Heart right ventricle (tissue), 16 donors: ENCODE measurements around the gene SUN3. TPM values are rescaled to one million over a fixed set of nuclear protein-coding genes. Genes with fewer than 3 reads are reported as not detected.
A peak's percentile ranks its signal among the peaks of the same experiment; 100 is the strongest.

Source experiments
- ATAC-seq, 8 donors: fragments of 200-7000 bp; cut with Tn5 transposase; one replicate each; pipeline ENCODE4 v1.9.1; 2020; ENCODE audit warnings: mild to moderate bottlenecking in 8 of 8, moderate library complexity in 8 of 8, moderate number of reproducible peaks in 1 of 8
- DNase-seq, 2 donors: peaks; one replicate each; pipeline ENCODE4 v3.0.0-alpha.2; 2020
- H3K27ac ChIP-seq, 10 donors: fragments of 200-600 bp; sonication (generic) in 2 of 10; one replicate each; pipeline versions ENCODE4 v1.5.0 to v1.8.0; 2020 to 2022; ENCODE audit warnings: mild to moderate bottlenecking in 3 of 10
- H3K27me3 ChIP-seq, 7 donors: fragments of 200-600 bp; one replicate each; pipeline ENCODE4 v1.8.0; 2021 to 2022; ENCODE audit warnings: mild to moderate bottlenecking in 2 of 7
- H3K36me3 ChIP-seq, 9 donors: fragments of 200-600 bp; sonication (generic) in 1 of 9; one replicate each; pipeline versions ENCODE4 v1.5.0 to v1.8.0; 2020 to 2022; ENCODE audit warnings: mild to moderate bottlenecking in 2 of 9
- H3K4me1 ChIP-seq, 9 donors: fragments of 200-600 bp; sonication (generic) in 1 of 9; one replicate each; pipeline versions ENCODE4 v1.5.0 to v1.8.0; 2020 to 2022; ENCODE audit warnings: mild to moderate bottlenecking in 4 of 9
- H3K4me3 ChIP-seq, 10 donors: fragments of 200-600 bp; sonication (generic) in 2 of 10; one replicate each; pipeline versions ENCODE4 v1.5.0 to v1.8.0; 2020 to 2022; ENCODE audit warnings: mild to moderate bottlenecking in 7 of 10, moderate library complexity in 2 of 10
- H3K9me3 ChIP-seq, 11 donors: fragments of 200-600 bp in 10 of 11; sonication (generic) in 2 of 11; one replicate each; pipeline versions ENCODE4 v1.5.0 to v1.8.0; 2013 to 2022; ENCODE audit warnings: mild to moderate bottlenecking in 2 of 11, control low read depth in 1 of 11, moderate library complexity in 1 of 11
- WGBS, 2 donors: extraction: QIAGEN DNeasy Blood & Tissue Kit; methylation state at CpG; one replicate each; pipeline ENCODE4 v1.1.7; 2013; ENCODE audit warnings: inconsistent platforms in 1 of 2; 5-methylcytosine and 5-hydroxymethylcytosine counted together
- intact Hi-C, 10 donors: fragments of 100-400 bp; cut with DNase I; formaldehyde crosslinking; loops; one replicate each; pipeline versions ENCODE4 v1.11.1 to v1.14.2; 2022
- polyA plus RNA-seq, 2 donors: library from polyadenylated mRNA; stranded (reverse); fragments of 200-250 nt; gene quantifications; one replicate each; pipeline ENCODE4 v1.2.3, GENCODE V29; 2013
- total RNA-seq, 10 donors: library from RNA; stranded (reverse); fragmentation: NEBNext Ultra II Directional in 3 of 10; extraction: Animal tissue kit (Norgen Biotek cat#: 25700) in 3 of 10; gene quantifications; one replicate each; pipeline versions ENCODE4 v1.2.1 to v1.2.4, GENCODE V29; 2021 to 2023
- TF ChIP-seq, protein P1 (sequence below), 9 donors: fragments of 200-600 bp; sonication (generic) in 2 of 9; IDR thresholded peaks; one replicate each; pipeline versions ENCODE4 v1.5.0 to v1.8.0; 2021 to 2022; ENCODE audit warnings: antibody characterized with exemption in 9 of 9, mild to moderate bottlenecking in 5 of 9, moderate library complexity in 1 of 9
- donor health status: Arrhythmogenic right ventricular cardiomyopathy.
- donor health status: ischemic (EF 13 %, LVEDD 7.1; RV severe dilation, severe dysfunction).
- donor health status: healthy with polysubstance abuse.
- donor health status: DM: no; HTN: yes; CAD: no.
- donor health status: DM: no; HTN: no; CAD: no.
- donor health status: ischemic (EF 25% LVEDD 6.9; RV normal size, moderate dysfunction).
- donor health status: ischemic (EF 25% LVEDD 5.7; RV mildly dilated, moderate dysfunction).
- donor health status: healthy.
- donor health status: DM: yes; HTN: yes; CAD: no.
- donor health status: Ischemic cardiomyopathy.
- donor health status: ischemic (EF 35%, LVEDD 5.7; RV mildly dilated, moderate dysfunction).
- donor health status: nonischemic (EF 11% LVEDD 7.7; RV severe dilation, severe dysfunction).
- donor health status: DM: yes; HTN: yes; CAD: no.
- donor health status: PGD.
- donor health status: ischemic (EF 29% LVEDD 5.4; RV normal size, mild dysfunction).
- donor health status: nonischemic (EF 23%, LVEDD 6.1; RV moderate dilation, normal function).

SUN3 gene
- total and polyA plus RNA-seq, 12 donors, result not detected

DNA sequence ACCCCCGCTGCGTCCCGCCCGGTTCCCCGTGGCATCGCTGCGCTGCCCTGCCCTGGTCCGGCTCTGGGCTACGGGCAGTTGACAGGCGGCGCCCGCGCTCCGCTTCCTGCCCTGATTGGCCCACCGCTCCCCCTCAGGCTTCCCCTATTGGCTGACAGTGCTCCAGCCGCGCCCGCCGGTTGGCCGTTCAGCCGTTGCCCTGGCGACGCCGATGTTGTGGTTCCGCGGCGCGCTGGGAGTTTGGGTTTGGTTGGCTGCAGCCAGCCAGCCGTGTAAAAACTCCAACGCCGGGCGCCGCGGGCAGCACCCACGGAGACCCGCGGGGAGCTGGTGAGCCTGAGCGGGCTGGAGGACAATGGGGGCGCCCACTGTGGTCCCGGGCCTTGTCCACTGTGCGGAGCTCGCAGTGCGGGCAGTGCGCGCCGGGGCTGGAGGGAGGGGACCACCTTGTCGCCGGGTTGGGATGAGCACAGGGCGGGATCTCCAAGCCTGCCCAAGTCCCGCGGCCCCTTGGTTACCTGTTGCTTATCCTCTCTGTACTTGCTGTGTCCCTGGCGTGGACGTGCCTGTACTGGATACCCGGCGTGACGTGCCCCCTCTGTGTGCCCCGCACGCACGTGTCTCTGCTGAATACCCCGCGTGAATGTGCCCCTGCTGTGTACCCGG lies 6.5 kb upstream of the SUN3 start, which contains the start of gene C7orf57:
TSS of gene C7orf57 (plus strand) at position 243 of the 666 bp plus-strand sequence. CDS start 766 bp downstream, outside the sequence.
- peaks cover 0 to 68% (median 18%) of the 10 kb centered on the region in 7 donors for H3K27me3 ChIP-seq
- no peaks in the 10 kb centered on the region for H3K9me3 ChIP-seq
- TF ChIP-seq, protein P1, sequence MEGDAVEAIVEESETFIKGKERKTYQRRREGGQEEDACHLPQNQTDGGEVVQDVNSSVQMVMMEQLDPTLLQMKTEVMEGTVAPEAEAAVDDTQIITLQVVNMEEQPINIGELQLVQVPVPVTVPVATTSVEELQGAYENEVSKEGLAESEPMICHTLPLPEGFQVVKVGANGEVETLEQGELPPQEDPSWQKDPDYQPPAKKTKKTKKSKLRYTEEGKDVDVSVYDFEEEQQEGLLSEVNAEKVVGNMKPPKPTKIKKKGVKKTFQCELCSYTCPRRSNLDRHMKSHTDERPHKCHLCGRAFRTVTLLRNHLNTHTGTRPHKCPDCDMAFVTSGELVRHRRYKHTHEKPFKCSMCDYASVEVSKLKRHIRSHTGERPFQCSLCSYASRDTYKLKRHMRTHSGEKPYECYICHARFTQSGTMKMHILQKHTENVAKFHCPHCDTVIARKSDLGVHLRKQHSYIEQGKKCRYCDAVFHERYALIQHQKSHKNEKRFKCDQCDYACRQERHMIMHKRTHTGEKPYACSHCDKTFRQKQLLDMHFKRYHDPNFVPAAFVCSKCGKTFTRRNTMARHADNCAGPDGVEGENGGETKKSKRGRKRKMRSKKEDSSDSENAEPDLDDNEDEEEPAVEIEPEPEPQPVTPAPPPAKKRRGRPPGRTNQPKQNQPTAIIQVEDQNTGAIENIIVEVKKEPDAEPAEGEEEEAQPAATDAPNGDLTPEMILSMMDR (IDR thresholded peaks at IDR 0.05), result peak in 6 of 9 donors; percentile 22 to 61 (median 48)
- intact Hi-C loops, result loop anchor here in 6 of 10 donors (1.0 to 10.0 kb wide), 7 partner anchors 52 to 75 kb away; partner anchors contain the start of gene UPP1 (in 3 of the 6)
- H3K27ac ChIP-seq, result no peak within 1 kb of the TSS
- H3K4me3 ChIP-seq, result peak within 1 kb of the TSS; percentile 41 to 84 (median 62)
- no peaks in the 10 kb centered on the region for H3K36me3 ChIP-seq
- 0 to 1% methylated on average over 62 of the region's 62 CpGs for WGBS, 2 donors
- DNase-seq, result peak; percentile 92 to 93
- peak; percentile 98 to 100 (median 100) for ATAC-seq
- H3K4me1 ChIP-seq, result peaks cover 3 to 17% (median 13%) of the 10 kb centered on the region in 9 donors

DNA sequence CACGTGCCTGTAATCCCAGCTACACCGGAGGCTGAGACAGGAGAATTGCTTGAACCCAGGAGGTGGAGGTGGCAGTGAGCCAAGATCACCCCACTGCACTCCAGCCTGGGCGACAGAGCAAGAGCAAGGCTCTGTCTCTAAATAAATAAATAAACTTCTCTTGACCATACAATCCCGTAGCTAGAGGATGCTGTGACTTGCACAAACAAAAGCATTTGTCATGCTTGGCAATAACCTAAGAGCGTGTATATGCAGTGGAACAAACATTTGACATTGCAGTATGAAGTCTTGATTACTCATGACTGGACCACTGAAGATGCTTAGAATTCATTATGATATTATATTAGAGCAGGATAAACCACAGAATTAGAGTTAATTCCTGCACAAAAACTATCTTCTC lies 5.0 kb upstream of the SUN3 start:
- no peaks in the 10 kb centered on the region for H3K9me3 ChIP-seq
- no peak overlapping the region for H3K27ac ChIP-seq
- ATAC-seq (no peak), DNase-seq (no peak)
- no peak overlapping the region for H3K4me3 ChIP-seq
- no peaks in the 10 kb centered on the region for H3K36me3 ChIP-seq
- H3K27me3 ChIP-seq, result peaks cover 0 to 83% (median 21%) of the 10 kb centered on the region in 7 donors
- peaks cover 3 to 17% (median 13%) of the 10 kb centered on the region in 9 donors for H3K4me1 ChIP-seq
- TF ChIP-seq, protein P1 (IDR thresholded peaks at IDR 0.05), result no peak
- intact Hi-C loops, result loop anchor here in 3 of 10 donors (2.0 to 10.0 kb wide), 3 partner anchors 55 to 71 kb away; partner anchors contain the start of gene UPP1 (in 1 of the 3)
- 71 to 72% methylated on average over 5 of the region's 5 CpGs for WGBS, 2 donors

DNA sequence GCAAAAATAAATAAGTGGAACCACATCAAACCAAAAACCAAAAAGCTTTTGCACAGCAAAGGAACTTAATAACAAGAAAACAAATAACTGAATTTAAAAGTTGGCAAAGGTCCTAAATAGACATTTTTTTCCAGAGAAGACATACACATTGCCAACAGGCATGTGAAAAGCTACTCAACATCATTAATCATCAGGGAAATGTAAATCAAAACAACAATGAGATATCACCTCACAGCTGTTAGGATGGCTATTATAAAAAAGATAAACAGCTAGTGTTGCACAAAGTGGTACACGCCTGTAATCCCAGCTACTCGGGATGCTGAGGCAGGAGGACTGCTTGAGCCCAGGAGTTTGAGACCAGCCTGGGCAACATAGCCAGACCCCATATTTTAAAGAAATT lies 2.2 kb upstream of the SUN3 start:
- WGBS, 2 donors, result 74 to 80% methylated on average over 2 of the region's 2 CpGs
- Histone ChIP-seq H3K9me3 (no peaks in the 10 kb centered on the region), H3K27me3 (peaks cover 0 to 71% (median 15%) of the 10 kb centered on the region in 7 donors), H3K4me1 (peaks cover under 1 to 14% (median 12%) of the 10 kb centered on the region in 9 donors), H3K4me3 (no peak overlapping the region), H3K27ac (no peak overlapping the region), H3K36me3 (no peaks in the 10 kb centered on the region)
- intact Hi-C loops, result loop anchor here in 2 of 10 donors (10.0 kb wide), 2 partner anchors 64 to 74 kb away; no protein-coding TSS in a partner anchor
- ATAC-seq (no peak), DNase-seq (no peak)
- TF ChIP-seq, protein P1 (IDR thresholded peaks at IDR 0.05), result no peak

DNA sequence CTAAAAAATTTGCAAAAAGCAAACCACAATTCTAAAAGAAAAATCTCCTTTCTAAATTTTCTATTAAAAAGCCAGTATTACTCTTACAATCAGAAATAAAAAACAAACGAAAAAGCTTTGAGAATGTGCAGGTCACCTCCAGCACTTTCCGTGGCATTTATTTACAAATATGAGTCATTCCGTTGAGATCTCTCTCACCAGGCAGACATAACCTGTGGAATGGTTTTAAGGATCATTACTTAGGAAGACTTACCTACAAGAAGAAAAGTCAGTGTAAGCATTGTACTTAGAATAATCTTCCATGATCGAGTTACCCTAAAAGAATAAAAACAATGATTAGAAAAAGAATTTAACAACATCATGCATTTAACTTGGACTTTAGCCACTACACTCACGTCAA lies 3.3 kb downstream of the SUN3 start:
- DNase-seq, result no peak

More for the DNA sequence above, 3.3 kb downstream of the SUN3 start:
- WGBS, 2 donors, result 75 to 77% methylated on average over 5 of the region's 5 CpGs
- H3K27me3 ChIP-seq, result peaks cover 0 to 27% (median 6%) of the 10 kb centered on the region in 7 donors
- peaks cover 0 to 35% (median 9%) of the 10 kb centered on the region in 11 donors for H3K9me3 ChIP-seq
- TF ChIP-seq, protein P1 (IDR thresholded peaks at IDR 0.05), result no peak
- no peak overlapping the region for H3K27ac ChIP-seq
- H3K36me3 ChIP-seq, result no peaks in the 10 kb centered on the region
- no peak overlapping the region for H3K4me3 ChIP-seq
- intact Hi-C loops, result no loop called here
- no peak for ATAC-seq
- H3K4me1 ChIP-seq, result no peaks in the 10 kb centered on the region
